ENCODE data around the gene WDFY3.

The WDFY3 gene

DNA sequence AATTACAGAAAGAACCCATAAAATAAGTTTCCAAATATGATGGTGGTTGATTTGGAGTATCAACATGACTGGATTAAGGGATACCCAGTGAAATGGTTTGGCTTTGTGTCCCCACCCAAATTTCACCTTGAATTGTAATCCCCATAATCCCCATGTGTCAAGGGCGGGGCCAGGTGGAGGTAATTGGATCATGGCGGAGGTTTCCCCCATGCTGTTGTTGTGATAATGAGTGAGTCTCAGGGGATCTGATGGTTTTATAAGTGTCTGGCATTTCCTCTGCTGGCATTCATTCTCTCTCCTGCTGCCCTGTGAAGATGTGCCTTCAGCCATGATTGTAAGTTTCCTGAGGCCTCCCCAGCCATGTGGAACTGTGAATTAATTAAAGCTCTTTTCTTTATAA, 39.1 kb downstream of the WDFY3 start:
- no peak overlapping the region for H3K4me3 ChIP-seq (ENCODE audit: low read depth, low read length)
- in situ Hi-C loops (cut with HindIII; ENCODE audit: low sequenced_read_pairs): no loop called here
- TF ChIP-seq, protein P1, sequence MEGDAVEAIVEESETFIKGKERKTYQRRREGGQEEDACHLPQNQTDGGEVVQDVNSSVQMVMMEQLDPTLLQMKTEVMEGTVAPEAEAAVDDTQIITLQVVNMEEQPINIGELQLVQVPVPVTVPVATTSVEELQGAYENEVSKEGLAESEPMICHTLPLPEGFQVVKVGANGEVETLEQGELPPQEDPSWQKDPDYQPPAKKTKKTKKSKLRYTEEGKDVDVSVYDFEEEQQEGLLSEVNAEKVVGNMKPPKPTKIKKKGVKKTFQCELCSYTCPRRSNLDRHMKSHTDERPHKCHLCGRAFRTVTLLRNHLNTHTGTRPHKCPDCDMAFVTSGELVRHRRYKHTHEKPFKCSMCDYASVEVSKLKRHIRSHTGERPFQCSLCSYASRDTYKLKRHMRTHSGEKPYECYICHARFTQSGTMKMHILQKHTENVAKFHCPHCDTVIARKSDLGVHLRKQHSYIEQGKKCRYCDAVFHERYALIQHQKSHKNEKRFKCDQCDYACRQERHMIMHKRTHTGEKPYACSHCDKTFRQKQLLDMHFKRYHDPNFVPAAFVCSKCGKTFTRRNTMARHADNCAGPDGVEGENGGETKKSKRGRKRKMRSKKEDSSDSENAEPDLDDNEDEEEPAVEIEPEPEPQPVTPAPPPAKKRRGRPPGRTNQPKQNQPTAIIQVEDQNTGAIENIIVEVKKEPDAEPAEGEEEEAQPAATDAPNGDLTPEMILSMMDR (IDR thresholded peaks at IDR 0.05; ENCODE audit: low read depth, low read length, missing control alignments): no peak
- no peak for DNase-seq (ENCODE audit: low read depth)

DNA sequence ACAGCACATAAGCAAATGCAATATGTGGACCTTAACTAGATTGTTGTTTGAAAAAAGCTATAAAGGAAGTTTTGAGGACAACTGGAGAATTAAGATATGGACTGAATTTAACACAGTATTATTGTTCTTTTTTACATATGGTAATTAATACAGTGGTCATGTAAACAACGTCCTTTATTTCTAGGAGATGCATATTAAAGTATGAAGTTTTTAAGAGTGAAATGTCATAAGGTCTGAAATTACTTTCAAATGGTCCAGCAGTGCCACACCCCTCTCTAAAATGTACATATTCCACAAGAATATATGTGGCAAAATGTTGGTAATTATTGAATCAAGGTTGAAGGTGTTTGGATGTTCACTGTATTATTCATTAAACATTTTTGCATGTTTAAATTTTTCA, 40.9 kb downstream of the WDFY3 start:
- H3K4me3 ChIP-seq (ENCODE audit: low read depth, low read length): no peak overlapping the region
- in situ Hi-C loops (cut with HindIII; ENCODE audit: low sequenced_read_pairs): no loop called here
- no peak for DNase-seq (ENCODE audit: low read depth)
- TF ChIP-seq, protein P1 (IDR thresholded peaks at IDR 0.05; ENCODE audit: low read depth, low read length, missing control alignments): no peak

DNA sequence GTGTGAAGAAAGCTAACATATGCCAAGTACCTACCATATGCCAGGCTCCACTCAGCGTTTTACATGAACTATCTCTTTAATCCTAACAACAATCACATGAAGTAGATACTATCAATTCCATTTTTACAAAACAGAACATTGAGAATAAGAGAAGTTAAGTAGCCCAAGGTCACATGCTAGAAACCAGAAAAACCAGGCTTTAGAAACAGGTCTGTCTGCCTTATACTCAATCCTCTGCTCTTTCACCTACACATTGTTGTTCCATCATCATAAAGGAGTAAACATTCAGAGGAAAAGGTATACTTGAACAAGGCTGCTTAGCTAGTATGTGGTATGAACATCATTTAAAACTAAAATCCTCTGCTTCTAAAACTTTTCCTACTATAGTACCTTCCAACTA, 42.1 kb downstream of the WDFY3 start:
- in situ Hi-C loops (cut with HindIII; ENCODE audit: low sequenced_read_pairs): no loop called here
- TF ChIP-seq, protein P1 (IDR thresholded peaks at IDR 0.05; ENCODE audit: low read depth, low read length, missing control alignments): no peak
- H3K4me3 ChIP-seq (ENCODE audit: low read depth, low read length): no peak overlapping the region
- DNase-seq (ENCODE audit: low read depth): no peak

DNA sequence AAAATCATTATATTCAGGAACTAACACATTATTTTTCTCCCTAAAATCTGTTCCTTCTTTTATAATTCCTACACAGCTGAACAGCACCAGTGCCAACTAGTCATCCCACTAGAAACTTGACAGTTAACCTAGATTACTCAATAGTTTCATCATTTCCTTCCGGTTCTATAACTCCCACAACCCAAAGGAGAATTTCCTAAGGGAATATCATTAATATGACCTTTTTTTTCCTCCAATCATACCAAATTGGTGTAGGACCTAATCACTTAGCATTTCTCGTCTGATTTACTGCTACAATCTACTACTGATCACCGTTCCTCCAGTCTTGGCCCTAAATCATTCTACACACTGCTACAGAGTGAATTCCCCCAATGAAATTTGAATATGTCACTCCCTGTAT, 45.9 kb downstream of the WDFY3 start:
- DNase-seq (ENCODE audit: low read depth): peak; percentile 22
- no peak overlapping the region for H3K4me3 ChIP-seq (ENCODE audit: low read depth, low read length)
- TF ChIP-seq, protein P1 (IDR thresholded peaks at IDR 0.05; ENCODE audit: low read depth, low read length, missing control alignments): no peak
- in situ Hi-C loops (cut with HindIII; ENCODE audit: low sequenced_read_pairs): no loop called here

DNA sequence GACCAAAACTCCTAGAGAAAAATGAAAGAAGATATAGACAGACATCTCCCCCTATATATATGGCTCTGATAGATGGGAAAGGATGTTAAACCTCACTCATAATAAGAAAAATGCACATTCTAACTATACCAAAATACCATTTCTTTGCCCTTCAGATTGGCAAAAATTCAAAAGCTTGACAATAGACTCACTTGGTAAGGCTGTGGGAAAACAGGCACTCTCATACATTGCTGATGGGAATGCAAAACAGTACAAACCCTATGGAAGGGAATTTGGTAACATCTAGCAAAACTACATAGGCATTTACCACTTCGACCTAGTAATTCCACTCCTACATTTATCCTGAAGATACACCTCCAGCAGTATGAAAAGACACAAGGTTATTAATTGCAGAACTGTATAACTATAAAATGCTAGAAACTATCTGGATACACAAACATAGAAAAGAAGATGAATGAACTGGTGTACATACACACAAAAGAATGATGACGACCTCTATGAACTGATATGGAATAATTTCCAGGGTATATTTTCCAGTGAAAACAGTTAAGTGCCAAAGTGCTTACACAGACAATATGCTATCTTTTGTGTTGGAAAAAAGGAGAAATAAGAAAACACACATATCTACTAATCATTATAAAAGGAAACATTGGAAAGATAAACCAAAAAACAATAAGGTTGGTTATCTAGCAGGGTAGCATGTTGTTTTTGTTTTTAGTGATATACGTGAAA, 48.5 kb downstream of the WDFY3 start:
- DNase-seq (ENCODE audit: low read depth): no peak
- TF ChIP-seq, protein P1 (IDR thresholded peaks at IDR 0.05; ENCODE audit: low read depth, low read length, missing control alignments): no peak
- in situ Hi-C loops (cut with HindIII; ENCODE audit: low sequenced_read_pairs): no loop called here
- no peak overlapping the region for H3K4me3 ChIP-seq (ENCODE audit: low read depth, low read length)

DNA sequence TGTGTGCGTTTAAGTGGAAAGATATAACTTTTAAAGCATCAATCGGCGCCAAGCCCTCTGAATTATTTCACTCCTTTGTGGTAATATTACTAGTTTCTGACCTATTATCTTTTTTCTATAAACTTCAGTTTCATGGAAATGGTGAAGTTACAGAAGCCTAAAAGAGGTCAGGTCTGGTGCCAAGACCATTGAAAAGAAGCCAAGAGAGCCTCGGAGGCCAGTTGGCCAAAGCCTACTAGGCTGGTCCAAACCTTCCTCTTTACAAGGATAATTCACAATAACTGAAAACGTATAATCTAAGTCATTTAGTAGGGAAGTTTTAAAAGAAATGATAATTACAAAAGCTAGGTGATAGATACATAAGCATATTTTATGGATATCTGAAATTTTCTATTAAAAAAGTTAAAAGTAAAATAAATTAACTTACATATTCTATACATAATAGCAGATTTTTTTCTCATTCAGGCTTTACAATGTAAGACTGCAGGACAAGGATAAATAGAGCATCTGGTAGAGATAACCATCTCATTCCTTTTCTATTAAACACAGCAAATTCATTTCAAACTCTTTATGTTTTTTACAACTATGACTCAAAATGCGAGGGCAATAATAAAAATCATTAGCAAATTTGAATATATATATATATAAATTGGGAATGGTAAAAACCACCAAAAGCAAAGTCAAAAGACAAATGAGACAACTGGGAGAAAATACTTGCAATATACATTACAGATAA, 49.2 kb downstream of the WDFY3 start:
- no peak overlapping the region for H3K4me3 ChIP-seq (ENCODE audit: low read depth, low read length)
- TF ChIP-seq, protein P1 (IDR thresholded peaks at IDR 0.05; ENCODE audit: low read depth, low read length, missing control alignments): no peak
- DNase-seq (ENCODE audit: low read depth): no peak
- in situ Hi-C loops (cut with HindIII; ENCODE audit: low sequenced_read_pairs): no loop called here
